Panc1 (cell line): Measurements from ENCODE around the gene ZBP1. TPM values are rescaled to one million over a fixed set of nuclear protein-coding genes. Genes with fewer than 3 reads are reported as not detected.

Source experiments
- ATAC-seq: fragments of 200-7000 bp; cut with Tn5 transposase; 2 replicates; pipeline ENCODE4 v1.9.1; 2020; ENCODE audit warnings: mild to moderate bottlenecking, moderate library complexity
- BruUV-seq: library from RNA; stranded (reverse); fragments of 400-500 nt; replicated peaks from 2 replicates; lab custom pipeline; 2021; lab: Mats Ljungman, UMichigan
- CTCF ChIA-PET: fragments of 300-600 bp; sonication (Branson Sonifier 250); formaldehyde crosslinking; loops from one replicate; lab custom pipeline; 2022; ENCODE audit warnings: antibody characterized with exemption; lab: Charles Lee
- POLR2A ChIA-PET: fragments of 300-600 bp; sonication (Branson Sonifier 250); formaldehyde crosslinking; loops from one replicate; lab custom pipeline; 2022; ENCODE audit warnings: antibody characterized with exemption; lab: Charles Lee
- DNase-seq: peaks from one replicate; pipeline ENCODE4 v3.0.0-alpha.2; 2010; ENCODE audit warnings: low read depth, low spot score
- H3K27ac ChIP-seq: 2 replicates; pipeline ENCODE4 v1.5.1; 2011; ENCODE audit warnings: mild to moderate bottlenecking, low read length, inconsistent platforms
- H3K27me3 ChIP-seq: fragments of 200-500 bp; sonication (Bioruptor generic); 2 replicates; pipeline ENCODE4 v1.6.0; 2014; ENCODE audit warnings: low read length, inconsistent platforms; ENCODE audit not compliant: control insufficient read depth, insufficient read depth
- H3K36me3 ChIP-seq: fragments of 200-500 bp; sonication (Bioruptor generic); 2 replicates; pipeline ENCODE4 v1.5.1; 2014; ENCODE audit warnings: inconsistent platforms, mild to moderate bottlenecking, low read length, moderate library complexity; ENCODE audit not compliant: control insufficient read depth, insufficient read depth
- H3K4me1 ChIP-seq: 2 replicates; pipeline ENCODE4 v1.5.1; 2011; ENCODE audit warnings: inconsistent platforms, mild to moderate bottlenecking, low read length, moderate library complexity; ENCODE audit not compliant: control insufficient read depth, insufficient read depth
- H3K4me3 ChIP-seq, 2 experiments: 2 replicates each; pipeline ENCODE4 v1.5.1; 2011 to 2012; ENCODE audit warnings: low read depth in 2 of 2, low read length in 2 of 2, mild to moderate bottlenecking in 2 of 2, inconsistent platforms in 1 of 2, moderate library complexity in 1 of 2
- H3K9me3 ChIP-seq: fragments of 200-500 bp; sonication (Bioruptor generic); 2 replicates; pipeline ENCODE4 v1.5.1; 2014; ENCODE audit warnings: low read depth, mild to moderate bottlenecking, inconsistent platforms, low read length, moderate library complexity; ENCODE audit not compliant: control insufficient read depth, insufficient read depth
- POLR2AphosphoS5 ChIP-seq: IDR thresholded peaks from 2 replicates; pipeline ENCODE4 v1.6.1; 2012; ENCODE audit warnings: mild to moderate bottlenecking, low read depth, low read length, moderate library complexity
- SIN3A ChIP-seq: IDR thresholded peaks from 2 replicates; pipeline ENCODE4 v1.6.1; 2012; ENCODE audit warnings: low read depth, mild to moderate bottlenecking, low read length, moderate library complexity, borderline replicate concordance; ENCODE audit not compliant: insufficient read depth
- TCF7L2 ChIP-seq: IDR thresholded peaks from 2 replicates; pipeline ENCODE4 v1.6.1; 2011; ENCODE audit warnings: mild to moderate bottlenecking, low read depth, low read length, inconsistent platforms
- in situ Hi-C: cut with HindIII; loops from 2 replicates; pipeline ENCODE4 v1.10.0; 2016; ENCODE audit warnings: low sequenced_read_pairs, low pct_unique_long_range_greater_than_20kb
- intact Hi-C: fragments of 100-400 bp; cut with micrococcal nuclease; formaldehyde crosslinking; loops from one replicate; pipeline ENCODE4 v1.10.0; 2022; ENCODE audit not compliant: unreplicated experiment
- total RNA-seq: library from RNA; stranded (reverse); gene quantifications from one replicate; pipeline ENCODE4 v1.2.1, GENCODE V29; 2021; ENCODE audit not compliant: unreplicated experiment
- TF ChIP-seq, protein P1 (sequence below): fragments of 450-650 bp; IDR thresholded peaks from 2 replicates; pipeline ENCODE4 v1.5.1; 2017; ENCODE audit warnings: mild to moderate bottlenecking
- TF ChIP-seq, protein P2 (sequence below), 2 experiments: IDR thresholded peaks; 2 replicates each; pipeline ENCODE4 v1.6.1; 2011 to 2012; ENCODE audit warnings: low read depth in 2 of 2, control low read depth in 1 of 2, low read length in 1 of 2, mild to moderate bottlenecking in 1 of 2, moderate library complexity in 1 of 2; ENCODE audit not compliant: insufficient read depth in 1 of 2

ZBP1 gene
- total RNA-seq, 1 experiment from 2014 or later, result not detected

DNA sequence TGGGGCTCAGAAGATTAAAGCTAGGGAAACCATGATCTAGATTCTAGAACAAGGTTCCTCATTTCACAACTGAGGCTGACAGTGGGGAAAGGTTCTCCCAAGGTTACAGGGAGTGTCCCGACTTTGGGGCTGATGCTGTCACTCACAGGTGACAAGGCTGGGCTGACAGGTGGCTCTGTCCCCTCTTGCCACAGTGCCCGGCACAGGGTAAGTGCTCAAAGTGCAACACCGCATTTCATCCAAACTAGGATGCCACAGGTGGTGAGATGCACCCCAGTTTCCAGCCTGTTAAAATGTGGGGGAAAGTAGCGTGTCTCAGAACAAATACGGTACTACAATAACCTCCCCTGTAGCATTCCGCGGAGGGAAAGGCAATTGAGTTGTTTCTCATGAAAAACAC is 7.8 kb downstream of the ZBP1 start:
- no peak overlapping the region for H3K4me3 ChIP-seq
- TF ChIP-seq, protein P1, sequence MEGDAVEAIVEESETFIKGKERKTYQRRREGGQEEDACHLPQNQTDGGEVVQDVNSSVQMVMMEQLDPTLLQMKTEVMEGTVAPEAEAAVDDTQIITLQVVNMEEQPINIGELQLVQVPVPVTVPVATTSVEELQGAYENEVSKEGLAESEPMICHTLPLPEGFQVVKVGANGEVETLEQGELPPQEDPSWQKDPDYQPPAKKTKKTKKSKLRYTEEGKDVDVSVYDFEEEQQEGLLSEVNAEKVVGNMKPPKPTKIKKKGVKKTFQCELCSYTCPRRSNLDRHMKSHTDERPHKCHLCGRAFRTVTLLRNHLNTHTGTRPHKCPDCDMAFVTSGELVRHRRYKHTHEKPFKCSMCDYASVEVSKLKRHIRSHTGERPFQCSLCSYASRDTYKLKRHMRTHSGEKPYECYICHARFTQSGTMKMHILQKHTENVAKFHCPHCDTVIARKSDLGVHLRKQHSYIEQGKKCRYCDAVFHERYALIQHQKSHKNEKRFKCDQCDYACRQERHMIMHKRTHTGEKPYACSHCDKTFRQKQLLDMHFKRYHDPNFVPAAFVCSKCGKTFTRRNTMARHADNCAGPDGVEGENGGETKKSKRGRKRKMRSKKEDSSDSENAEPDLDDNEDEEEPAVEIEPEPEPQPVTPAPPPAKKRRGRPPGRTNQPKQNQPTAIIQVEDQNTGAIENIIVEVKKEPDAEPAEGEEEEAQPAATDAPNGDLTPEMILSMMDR, result no peak
- TF ChIP-seq TCF7L2 (no peak), POLR2AphosphoS5 (no peak), SIN3A (no peak)
- TF ChIP-seq, protein P2, sequence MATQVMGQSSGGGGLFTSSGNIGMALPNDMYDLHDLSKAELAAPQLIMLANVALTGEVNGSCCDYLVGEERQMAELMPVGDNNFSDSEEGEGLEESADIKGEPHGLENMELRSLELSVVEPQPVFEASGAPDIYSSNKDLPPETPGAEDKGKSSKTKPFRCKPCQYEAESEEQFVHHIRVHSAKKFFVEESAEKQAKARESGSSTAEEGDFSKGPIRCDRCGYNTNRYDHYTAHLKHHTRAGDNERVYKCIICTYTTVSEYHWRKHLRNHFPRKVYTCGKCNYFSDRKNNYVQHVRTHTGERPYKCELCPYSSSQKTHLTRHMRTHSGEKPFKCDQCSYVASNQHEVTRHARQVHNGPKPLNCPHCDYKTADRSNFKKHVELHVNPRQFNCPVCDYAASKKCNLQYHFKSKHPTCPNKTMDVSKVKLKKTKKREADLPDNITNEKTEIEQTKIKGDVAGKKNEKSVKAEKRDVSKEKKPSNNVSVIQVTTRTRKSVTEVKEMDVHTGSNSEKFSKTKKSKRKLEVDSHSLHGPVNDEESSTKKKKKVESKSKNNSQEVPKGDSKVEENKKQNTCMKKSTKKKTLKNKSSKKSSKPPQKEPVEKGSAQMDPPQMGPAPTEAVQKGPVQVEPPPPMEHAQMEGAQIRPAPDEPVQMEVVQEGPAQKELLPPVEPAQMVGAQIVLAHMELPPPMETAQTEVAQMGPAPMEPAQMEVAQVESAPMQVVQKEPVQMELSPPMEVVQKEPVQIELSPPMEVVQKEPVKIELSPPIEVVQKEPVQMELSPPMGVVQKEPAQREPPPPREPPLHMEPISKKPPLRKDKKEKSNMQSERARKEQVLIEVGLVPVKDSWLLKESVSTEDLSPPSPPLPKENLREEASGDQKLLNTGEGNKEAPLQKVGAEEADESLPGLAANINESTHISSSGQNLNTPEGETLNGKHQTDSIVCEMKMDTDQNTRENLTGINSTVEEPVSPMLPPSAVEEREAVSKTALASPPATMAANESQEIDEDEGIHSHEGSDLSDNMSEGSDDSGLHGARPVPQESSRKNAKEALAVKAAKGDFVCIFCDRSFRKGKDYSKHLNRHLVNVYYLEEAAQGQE (IDR thresholded peaks at IDR 0.05; ENCODE audit: insufficient read depth in 1 of 2, low read depth in 2 of 2, low read length in 1 of 2), result no peak
- intact Hi-C loops, result no loop called here
- POLR2A ChIA-PET, result no interaction called here
- H3K27me3 ChIP-seq, result no peaks in the 10 kb centered on the region
- no peak overlapping the region for H3K27ac ChIP-seq
- in situ Hi-C loops, result no loop called here
- ATAC-seq (no peak), DNase-seq (no peak)
- BruUV-seq, result no TSS peak
- H3K4me1 ChIP-seq, result no peaks in the 10 kb centered on the region; the same call in 1 of the 2 replicates
- H3K9me3 ChIP-seq, result no peaks in the 10 kb centered on the region
- H3K36me3 ChIP-seq, result no peaks in the 10 kb centered on the region
- CTCF ChIA-PET, result no interaction called here

DNA sequence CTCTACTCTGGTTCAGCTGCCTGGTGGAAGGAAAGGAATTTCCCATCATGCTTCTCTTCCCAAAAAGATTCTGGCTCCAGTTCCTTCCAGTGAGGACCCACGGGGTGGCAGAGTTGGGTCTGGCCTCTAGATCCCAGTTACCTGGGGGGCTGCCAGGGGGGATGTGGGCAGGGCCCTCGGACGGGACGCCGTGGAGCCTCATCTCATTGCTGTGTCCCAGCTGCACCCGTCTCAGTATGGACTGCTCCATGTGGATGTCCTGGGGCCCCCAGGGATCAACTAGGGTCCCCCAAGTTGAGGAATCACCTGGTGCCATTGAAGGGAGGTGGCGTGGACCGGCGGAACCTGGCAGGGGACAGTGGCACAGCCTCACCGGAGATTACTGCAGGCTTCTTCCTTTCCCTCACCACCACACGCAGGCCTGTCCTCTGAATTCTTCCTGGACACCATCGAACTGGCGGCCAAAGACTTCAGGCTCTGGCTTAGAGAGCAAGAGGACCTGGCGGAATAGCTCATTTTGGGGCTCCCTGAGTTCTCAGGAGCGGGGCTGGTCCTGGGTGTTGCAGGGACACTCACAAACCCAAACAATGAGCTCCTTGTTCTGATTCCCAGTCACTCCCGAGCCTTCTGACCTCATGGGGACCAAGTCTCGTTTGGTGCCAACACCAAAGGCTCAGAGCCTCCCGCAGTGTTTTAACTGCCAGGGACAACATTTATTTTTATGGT is 8.5 kb downstream of the ZBP1 start:
- Histone ChIP-seq H3K4me3 (no peak overlapping the region), H3K27me3 (no peaks in the 10 kb centered on the region), H3K4me1 (no peaks in the 10 kb centered on the region; the same call in 1 of the 2 replicates), H3K9me3 (no peaks in the 10 kb centered on the region), H3K27ac (no peak overlapping the region), H3K36me3 (no peaks in the 10 kb centered on the region)
- ChIA-PET CTCF (no interaction called here), POLR2A (no interaction called here)
- BruUV-seq, result no TSS peak
- TF ChIP-seq, protein P1, result no peak
- TF ChIP-seq TCF7L2, result no peak
- TF ChIP-seq, protein P2 (IDR thresholded peaks at IDR 0.05; ENCODE audit: insufficient read depth in 1 of 2, low read depth in 2 of 2, low read length in 1 of 2), result no peak
- TF ChIP-seq POLR2AphosphoS5, result no peak
- no peak for TF ChIP-seq SIN3A
- ATAC-seq (no peak; the same call in 1 of the 2 replicates), DNase-seq (no peak)
- in situ Hi-C loops, result no loop called here
- intact Hi-C loops, result no loop called here
